GM18519 (cell line): ENCODE measurements around the gene C1QTNF2.

Experiments
- ATAC-seq: cut with Tn5 transposase; IDR thresholded peaks from one replicate; pipeline ENCODE4 v1.9.1; 2021; ENCODE audit warnings: mild to moderate bottlenecking, moderate library complexity; ENCODE audit not compliant: unreplicated experiment, low FRiP score

The C1QTNF2 gene

DNA sequence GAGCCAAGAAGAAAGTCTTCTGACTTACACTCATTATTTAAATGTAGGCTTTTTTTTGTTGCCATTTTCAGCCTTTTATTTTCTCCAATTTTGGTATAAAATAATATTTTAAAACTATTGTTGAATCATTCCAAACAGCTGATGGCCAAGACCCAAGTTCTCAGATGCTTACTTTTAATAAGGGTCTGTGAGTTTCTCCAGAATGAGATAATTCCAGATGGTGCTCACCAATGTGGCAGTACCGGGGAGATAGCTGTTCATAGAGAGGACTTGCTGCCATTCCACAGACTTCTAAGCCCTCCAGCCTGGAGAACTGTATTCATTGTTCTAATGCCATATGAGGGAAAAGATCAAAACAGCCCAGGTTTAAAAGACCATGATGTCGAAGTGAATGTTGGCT is 5.3 kb upstream of the C1QTNF2 start:
- ATAC-seq: no peak

- ATAC-seq: no peak
Observed at GRCh38 chr5:160375166-160375565, 4.7 kb upstream of the C1QTNF2 start.

DNA sequence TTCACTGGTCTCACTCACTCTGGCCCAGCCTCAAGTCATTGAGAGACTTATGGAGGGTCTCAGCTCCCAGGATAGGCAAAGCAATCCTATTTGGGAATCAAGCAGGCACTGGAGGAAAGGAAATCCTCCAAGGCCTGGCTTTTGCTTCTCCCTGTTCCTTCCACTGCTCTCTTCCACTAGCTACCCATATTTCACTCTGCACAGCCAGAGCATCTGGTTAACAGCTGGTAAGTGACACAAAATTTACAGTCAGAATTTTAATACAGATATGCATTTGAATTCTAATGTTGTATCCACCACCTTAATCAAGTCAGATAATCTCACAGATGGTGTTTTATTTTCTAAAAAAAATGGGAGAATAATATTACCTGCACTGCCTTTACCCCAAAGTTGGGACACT is 868 bp upstream of the C1QTNF2 start:
- ATAC-seq: no peak

- no peak for ATAC-seq
Observed at GRCh38 chr5:160370713-160371034, 248 bp upstream of the C1QTNF2 start.

- no peak for ATAC-seq
Observed at GRCh38 chr5:160367885-160368284, 2.5 kb downstream of the C1QTNF2 start.

- no peak for ATAC-seq
Observed at GRCh38 chr5:160367261-160367660, 3.2 kb downstream of the C1QTNF2 start.

GRCh38 chr5:160366230-160366629 is 4.2 kb downstream of the C1QTNF2 start:
- no peak for ATAC-seq

- ATAC-seq: no peak
Observed at GRCh38 chr5:160363660-160364395, 6.6 kb downstream of the C1QTNF2 start.

DNA sequence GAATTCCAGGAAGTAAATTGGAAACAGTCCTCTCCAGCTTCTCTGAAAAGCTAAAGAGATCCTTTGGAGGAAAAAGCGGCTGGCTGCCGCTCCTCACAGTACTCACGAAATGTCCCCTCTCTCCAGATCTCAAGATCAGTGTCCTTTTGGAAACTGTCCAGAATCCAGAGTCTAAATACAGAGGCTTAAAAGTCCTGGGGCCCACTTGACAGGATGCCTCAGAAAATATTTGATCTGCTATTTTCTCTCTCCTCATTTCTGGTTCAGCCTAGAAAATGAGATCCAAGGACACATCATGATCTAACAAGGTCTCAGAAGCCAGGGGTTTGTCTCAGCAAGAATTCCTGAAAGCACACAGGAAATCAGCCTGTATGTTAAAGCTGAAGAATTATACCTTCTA is 7.2 kb downstream of the C1QTNF2 start:
- ATAC-seq: no peak

DNA sequence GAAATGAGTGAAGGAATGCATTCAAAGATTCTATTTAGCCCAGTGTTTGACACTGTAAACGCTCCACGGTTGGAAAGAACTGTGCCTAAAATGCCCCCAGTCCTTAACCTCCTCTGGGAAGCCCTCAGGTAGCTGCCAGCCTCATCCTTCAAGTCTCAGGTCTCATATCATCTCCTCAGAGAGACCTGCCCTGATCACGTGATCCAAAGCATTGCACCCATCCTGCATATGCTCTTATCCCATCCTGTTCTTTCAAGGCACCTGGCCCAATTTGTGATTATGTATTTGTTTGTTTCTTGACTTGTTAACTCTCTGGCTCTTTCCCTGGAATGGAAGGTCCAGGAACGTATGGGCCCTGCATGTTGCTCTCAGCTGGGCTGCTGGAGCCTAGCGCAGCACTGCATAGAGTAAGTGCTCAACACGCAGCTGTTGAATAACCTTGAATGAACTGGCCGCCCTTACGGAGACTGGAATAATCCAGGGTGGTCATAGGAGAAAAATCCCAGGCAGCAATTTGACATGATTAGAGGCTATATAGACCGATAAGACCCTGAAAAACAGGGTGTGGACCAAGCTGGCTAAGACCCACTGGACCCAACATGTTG is 8.7 kb downstream of the C1QTNF2 start:
- ATAC-seq: no peak

GRCh38 chr5:160360310-160360709 is 10.1 kb downstream of the C1QTNF2 start:
- ATAC-seq: no peak

DNA sequence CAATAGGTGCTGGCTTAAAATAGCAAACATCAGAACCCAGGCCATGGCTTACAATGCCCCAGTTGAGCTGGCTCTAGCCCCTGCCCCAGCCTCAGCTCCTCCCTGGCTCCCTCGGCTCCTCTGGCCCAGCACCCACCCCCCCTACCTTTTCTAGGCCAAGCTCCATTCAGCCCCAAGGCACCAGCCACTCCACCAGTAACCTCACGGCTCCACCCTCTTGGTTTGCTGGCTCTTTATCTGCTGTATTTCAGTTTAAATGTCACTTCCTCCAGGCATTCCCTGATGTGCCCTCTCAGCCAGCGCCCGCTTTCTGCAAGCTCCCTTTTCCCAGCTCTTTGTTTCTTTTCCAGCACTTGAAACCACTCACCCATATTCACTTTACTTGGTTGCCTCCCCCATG is 10.6 kb downstream of the C1QTNF2 start:
- ATAC-seq: no peak

- no peak for ATAC-seq
Observed at GRCh38 chr5:160359242-160359641, 11.2 kb downstream of the C1QTNF2 start.

GRCh38 chr5:160357861-160358411 is 12.5 kb downstream of the C1QTNF2 start:
- no peak for ATAC-seq

DNA sequence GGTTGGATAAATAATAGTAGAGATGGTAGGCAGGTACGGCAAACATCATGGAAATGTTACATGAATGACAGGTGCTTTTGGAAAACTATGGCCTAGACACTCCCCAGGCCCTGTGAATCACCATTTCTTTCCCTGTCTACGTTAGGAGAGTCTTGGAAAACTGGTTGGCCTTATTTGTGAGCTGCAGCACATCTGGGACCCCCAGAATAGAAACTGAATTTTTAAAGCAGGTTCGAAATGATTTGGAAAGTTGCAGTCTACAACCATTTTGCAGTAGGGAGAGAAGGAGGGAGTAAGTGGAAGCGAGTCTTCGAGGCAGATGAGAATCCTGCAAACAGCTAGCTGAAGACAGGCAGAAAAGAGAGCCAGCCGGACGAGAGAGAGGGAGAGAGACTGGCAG is 13.0 kb downstream of the C1QTNF2 start:
- no peak for ATAC-seq

GRCh38 chr5:160356550-160357347 is 13.7 kb downstream of the C1QTNF2 start:
- ATAC-seq: no peak

GRCh38 chr5:160354666-160355065 is 15.8 kb downstream of the C1QTNF2 start:
- ATAC-seq: no peak

DNA sequence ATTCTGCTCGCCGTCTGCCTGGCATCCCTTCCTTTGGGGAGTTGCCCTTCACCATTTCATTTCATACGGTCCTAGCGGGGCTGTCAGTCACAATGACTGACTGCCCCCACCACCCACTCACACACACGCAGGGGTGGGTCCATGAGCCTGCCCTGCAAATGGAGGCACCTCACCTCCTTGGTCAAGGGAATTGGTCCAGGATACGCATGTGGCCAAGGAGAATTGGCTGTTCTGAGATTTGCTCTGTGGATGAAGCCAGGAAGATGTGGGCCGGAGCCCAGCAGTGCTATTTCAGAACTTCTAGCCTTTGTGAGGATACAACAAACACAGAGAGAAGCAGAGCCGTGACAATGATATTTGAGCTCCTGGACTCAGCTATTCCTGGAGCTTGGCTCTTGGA is 17.0 kb downstream of the C1QTNF2 start:
- no peak for ATAC-seq

DNA sequence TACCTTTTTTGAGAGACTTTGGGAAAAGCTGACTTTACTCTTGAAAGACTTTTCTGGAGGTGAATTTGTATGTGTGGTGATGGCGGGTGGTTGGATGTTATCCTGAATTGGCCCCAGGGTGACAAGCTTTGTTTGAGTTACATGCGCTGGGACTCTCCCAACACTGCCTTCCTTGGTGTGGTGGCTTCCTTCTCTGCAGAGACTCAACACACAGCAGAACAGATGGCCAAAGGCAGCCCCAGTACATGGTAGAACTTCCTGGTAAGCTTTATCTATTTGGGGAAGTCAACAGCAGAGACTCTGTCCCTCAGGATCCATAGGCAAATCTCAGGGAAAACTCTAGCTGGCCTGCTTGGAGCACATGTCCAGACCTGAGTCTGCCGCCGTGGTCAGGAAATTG is 18.1 kb downstream of the C1QTNF2 start:
- no peak for ATAC-seq

GRCh38 chr5:160349935-160350303 is 20.5 kb downstream of the C1QTNF2 start:
- no peak for ATAC-seq

GRCh38 chr5:160349249-160349934 is 21.0 kb downstream of the C1QTNF2 start:
- ATAC-seq: no peak
